K562 (cell line): ENCODE results near the gene CCDC17. TPM values are rescaled to one million over a fixed set of nuclear protein-coding genes. Genes with fewer than 3 reads are reported as not detected.

Source experiments
- ERF ChIP-seq: fragments of 450-650 bp; formaldehyde crosslinking; IDR thresholded peaks from 2 replicates; pipeline ENCODE4 v1.4.0; 2020; ENCODE audit warnings: mild to moderate bottlenecking, mixed read lengths
- ESRRB ChIP-seq: fragments of 250-450 bp; sonication (Bioruptor Pico); IDR thresholded peaks from 2 replicates; pipeline ENCODE4 v1.5.0; 2020; ENCODE audit warnings: mild to moderate bottlenecking, moderate library complexity, borderline replicate concordance
- GTF2A2 ChIP-seq: IDR thresholded peaks from 2 replicates; pipeline ENCODE4 v1.6.1; 2016; ENCODE audit warnings: mild to moderate bottlenecking, missing genetic modification characterization, missing compliant biosample characterization
- KAT8 ChIP-seq: fragments of 450-650 bp; IDR thresholded peaks from 2 replicates; pipeline ENCODE4 v1.6.1; 2016; ENCODE audit warnings: low read depth, mild to moderate bottlenecking
- MEIS2 ChIP-seq: fragments of 450-650 bp; IDR thresholded peaks from 2 replicates; pipeline ENCODE4 v1.6.1; 2014; ENCODE audit warnings: mild to moderate bottlenecking; ENCODE audit not compliant: partially characterized antibody
- PCBP2 ChIP-seq: fragments of 200-400 bp; formaldehyde crosslinking; IDR thresholded peaks from 2 replicates; pipeline ENCODE4 v1.6.1; 2018; ENCODE audit warnings: low read length, low read depth, mild to moderate bottlenecking, moderate library complexity; ENCODE audit not compliant: poor library complexity, severe bottlenecking
- PHF20 ChIP-seq: fragments of 450-650 bp; IDR thresholded peaks from 2 replicates; pipeline ENCODE4 v1.6.1; 2018; ENCODE audit not compliant: partially characterized antibody
- PRPF4 ChIP-seq: fragments of 200-400 bp; formaldehyde crosslinking; IDR thresholded peaks from one replicate; pipeline ENCODE4 v1.6.1; 2017; ENCODE audit warnings: low read length, low read depth, mild to moderate bottlenecking; ENCODE audit not compliant: insufficient read depth, poor library complexity, severe bottlenecking
- TCF3 ChIP-seq: sonication (generic); formaldehyde crosslinking; IDR thresholded peaks from 2 replicates; pipeline ENCODE4 v1.4.0; 2020; ENCODE audit warnings: mild to moderate bottlenecking, missing genetic modification reagents
- TEAD1 ChIP-seq, 2 experiments: fragments of 450-650 bp in 1 of 2; sonication (generic) in 1 of 2; formaldehyde crosslinking; IDR thresholded peaks; 2 replicates each; pipeline versions ENCODE4 v1.4.0 to v1.8.0; 2020 to 2022; ENCODE audit warnings: mild to moderate bottlenecking in 2 of 2, missing genetic modification reagents in 1 of 2
- ZNF197 ChIP-seq: fragments of 200-800 bp; sonication (Bioruptor generic); IDR thresholded peaks from 2 replicates; pipeline ENCODE4 v1.6.1; 2016; ENCODE audit warnings: low read depth, missing genetic modification characterization, missing compliant biosample characterization
- ZNF212 ChIP-seq: fragments of 450-650 bp; formaldehyde crosslinking; IDR thresholded peaks from 2 replicates; pipeline ENCODE4 v1.4.0; 2020; ENCODE audit warnings: mild to moderate bottlenecking
- ZNF436 ChIP-seq: fragments of 250-450, 450-650 bp; sonication (Bioruptor Pico); formaldehyde crosslinking; IDR thresholded peaks from 2 replicates; pipeline ENCODE4 v1.7.0; 2020; ENCODE audit warnings: mild to moderate bottlenecking
- ZNF830 ChIP-seq: fragments of 250-450 bp; sonication (Bioruptor Pico); IDR thresholded peaks from 2 replicates; pipeline ENCODE4 v1.5.0; 2021; ENCODE audit warnings: mild to moderate bottlenecking
- polyA plus RNA-seq, 8 experiments: library from polyadenylated mRNA; depleted of rRNA in 4 of 8; stranded (reverse) in 5 of 8; unstranded in 3 of 8; fragments of >200 nt; fragmentation: Nextera tagmentation in 2 of 8; fragmentation: Illumina TruSeq in 1 of 8; extraction: Ambion mirVana in 2 of 8; extraction: Trizol in 1 of 8; gene quantifications; 2 replicates each; pipeline versions ENCODE4 v1.2.1 to v1.2.3, GENCODE V29; 2011 to 2014; ENCODE audit warnings: inconsistent platforms in 1 of 8, missing spikeins in 1 of 8
- total RNA-seq, 7 experiments: library from RNA; depleted of rRNA in 6 of 7; stranded (reverse); fragments of >200 nt in 6 of 7; fragmentation: Illumina TruSeq in 2 of 7; extraction: Trizol in 2 of 7; gene quantifications; 2 replicates each; pipeline versions ENCODE4 v1.2.1 to v1.2.3, GENCODE V29; 2011 to 2021; ENCODE audit warnings: low replicate concordance in 1 of 7
- TF ChIP-seq, protein P1 (sequence below): fragments of 250-450 bp; sonication (Bioruptor Pico); IDR thresholded peaks from 2 replicates; pipeline ENCODE4 v1.5.0; 2021; ENCODE audit warnings: mild to moderate bottlenecking, moderate library complexity
- TF ChIP-seq, protein P2 (sequence below): sonication (generic); IDR thresholded peaks from 2 replicates; pipeline ENCODE4 v1.6.1; 2016
- TF ChIP-seq, protein P3 (sequence below): fragments of 450-650 bp; IDR thresholded peaks from 2 replicates; pipeline ENCODE4 v1.6.1; 2017; ENCODE audit warnings: antibody characterized with exemption, mild to moderate bottlenecking
- TF ChIP-seq, protein P4 (sequence below): fragments of 450-650 bp; IDR thresholded peaks from 2 replicates; pipeline ENCODE4 v1.6.1; 2016

CCDC17 gene
- total and polyA plus RNA-seq, 9 of the 15 experiments (the other 6 are each of a cell fraction or from before 2014, with no cell fraction given): 0.20 to 2.4 (median 0.85) TPM

DNA sequence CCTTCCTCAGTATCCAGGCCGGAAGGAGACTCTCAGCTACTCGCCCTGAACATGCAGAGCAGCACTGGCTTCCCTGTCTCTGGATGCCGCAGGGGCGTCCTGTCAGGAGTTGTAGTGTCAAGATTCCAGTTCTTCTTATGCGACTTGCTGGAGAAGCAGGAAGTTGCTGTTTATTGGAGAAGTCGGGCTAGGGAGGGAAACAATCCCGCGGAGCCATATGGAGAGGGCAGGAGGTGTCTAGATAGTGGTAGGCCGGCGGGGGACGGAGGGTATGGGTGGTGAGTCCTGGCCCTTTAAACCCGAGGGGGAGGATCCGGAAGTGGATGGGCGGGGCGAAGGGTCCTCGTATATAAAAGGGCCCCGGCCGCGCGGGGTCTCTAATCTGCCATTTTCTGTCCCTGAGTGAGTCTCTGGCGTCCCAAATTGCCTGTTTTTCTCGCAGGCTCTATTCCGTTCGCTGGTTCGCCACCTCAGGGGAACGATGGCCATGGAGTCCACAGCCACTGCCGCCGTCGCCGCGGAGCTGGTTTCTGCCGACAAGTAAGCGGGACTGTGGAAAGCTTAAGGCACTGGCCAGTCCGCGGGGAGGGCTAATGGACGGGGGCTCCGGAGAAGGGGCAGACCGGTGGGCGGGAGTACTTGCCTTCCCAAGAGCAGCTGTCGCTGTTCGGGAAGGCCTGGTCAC is 40.0 kb downstream of the CCDC17 start, which contains the start of gene NASP (continued):
- TF ChIP-seq, protein P1, sequence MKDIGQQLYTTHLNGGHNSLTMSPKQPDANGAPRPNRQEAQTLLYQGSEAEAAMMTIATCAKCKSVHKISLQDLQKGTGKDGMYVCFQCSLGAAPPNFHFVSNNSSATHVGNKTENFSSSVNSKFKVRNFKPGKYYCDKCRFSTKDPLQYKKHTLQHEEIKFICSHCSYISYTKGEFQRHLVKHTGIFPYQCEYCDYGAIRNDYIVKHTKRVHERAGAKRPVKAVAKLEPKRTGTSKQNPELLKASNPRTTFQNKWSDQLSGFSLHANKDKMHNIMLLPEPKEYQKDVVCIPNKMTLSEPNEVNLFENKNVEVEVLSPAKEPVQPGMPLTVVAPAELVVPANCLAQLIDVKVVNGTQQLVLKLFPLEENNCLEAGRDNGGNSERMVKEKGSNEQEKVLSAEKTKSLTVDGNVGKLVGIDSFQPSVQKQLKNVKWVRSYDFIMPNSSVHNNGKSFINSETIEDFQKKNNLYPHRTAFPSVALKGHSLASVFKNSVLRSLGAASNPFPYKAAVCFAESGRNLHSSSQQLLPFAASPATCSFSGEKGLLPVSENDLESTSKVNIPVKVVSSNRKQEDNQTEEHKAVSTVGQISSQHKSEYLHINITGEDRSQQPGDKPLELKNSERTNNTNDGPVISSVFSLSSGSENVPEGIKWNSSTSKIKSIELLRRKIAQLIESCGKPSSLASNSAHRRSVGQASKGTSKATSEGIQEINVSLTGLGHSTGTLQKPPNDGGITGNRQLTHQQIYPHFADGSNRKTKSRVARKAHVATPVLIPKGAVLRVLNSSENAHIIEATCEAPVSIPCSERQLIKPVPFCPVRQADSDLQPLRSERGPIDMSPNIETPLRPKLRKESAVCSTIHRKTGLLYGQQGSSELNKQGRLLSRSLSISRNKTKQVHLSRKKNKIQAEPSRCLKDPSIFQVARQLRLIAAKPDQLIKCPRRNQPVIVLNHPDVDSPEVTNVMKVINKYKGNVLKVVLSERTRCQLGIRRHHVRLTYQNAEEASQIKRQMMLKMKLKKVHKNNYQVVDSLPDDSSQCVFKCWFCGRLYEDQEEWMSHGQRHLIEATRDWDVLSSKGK (CRISPR knock-in tag): no peak
- TF ChIP-seq GTF2A2 (peak; percentile 99), ZNF212 (CRISPR knock-in tag) (no peak), MEIS2 (no peak), ESRRB (CRISPR knock-in tag) (no peak), ZNF436 (CRISPR knock-in tag) (no peak), KAT8 (no peak), PCBP2 (no peak), ZNF197 (CRISPR knock-in tag) (no peak), PRPF4 (peak; percentile 92), ZNF830 (CRISPR knock-in tag) (no peak; the same call in 1 of the 2 replicates), PHF20 (peak; percentile 72), TEAD1 (CRISPR knock-in tag; IDR thresholded peaks at IDR 0.05) (no peak; a peak in 1 of 4 replicates), TCF3 (CRISPR knock-in tag) (no peak), ERF (CRISPR knock-in tag) (no peak; the same call in 1 of the 2 replicates)
- TF ChIP-seq, protein P2, sequence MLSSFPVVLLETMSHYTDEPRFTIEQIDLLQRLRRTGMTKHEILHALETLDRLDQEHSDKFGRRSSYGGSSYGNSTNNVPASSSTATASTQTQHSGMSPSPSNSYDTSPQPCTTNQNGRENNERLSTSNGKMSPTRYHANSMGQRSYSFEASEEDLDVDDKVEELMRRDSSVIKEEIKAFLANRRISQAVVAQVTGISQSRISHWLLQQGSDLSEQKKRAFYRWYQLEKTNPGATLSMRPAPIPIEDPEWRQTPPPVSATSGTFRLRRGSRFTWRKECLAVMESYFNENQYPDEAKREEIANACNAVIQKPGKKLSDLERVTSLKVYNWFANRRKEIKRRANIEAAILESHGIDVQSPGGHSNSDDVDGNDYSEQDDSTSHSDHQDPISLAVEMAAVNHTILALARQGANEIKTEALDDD: peak; percentile 46; the same call in 1 of the 2 replicates
- TF ChIP-seq, protein P3, sequence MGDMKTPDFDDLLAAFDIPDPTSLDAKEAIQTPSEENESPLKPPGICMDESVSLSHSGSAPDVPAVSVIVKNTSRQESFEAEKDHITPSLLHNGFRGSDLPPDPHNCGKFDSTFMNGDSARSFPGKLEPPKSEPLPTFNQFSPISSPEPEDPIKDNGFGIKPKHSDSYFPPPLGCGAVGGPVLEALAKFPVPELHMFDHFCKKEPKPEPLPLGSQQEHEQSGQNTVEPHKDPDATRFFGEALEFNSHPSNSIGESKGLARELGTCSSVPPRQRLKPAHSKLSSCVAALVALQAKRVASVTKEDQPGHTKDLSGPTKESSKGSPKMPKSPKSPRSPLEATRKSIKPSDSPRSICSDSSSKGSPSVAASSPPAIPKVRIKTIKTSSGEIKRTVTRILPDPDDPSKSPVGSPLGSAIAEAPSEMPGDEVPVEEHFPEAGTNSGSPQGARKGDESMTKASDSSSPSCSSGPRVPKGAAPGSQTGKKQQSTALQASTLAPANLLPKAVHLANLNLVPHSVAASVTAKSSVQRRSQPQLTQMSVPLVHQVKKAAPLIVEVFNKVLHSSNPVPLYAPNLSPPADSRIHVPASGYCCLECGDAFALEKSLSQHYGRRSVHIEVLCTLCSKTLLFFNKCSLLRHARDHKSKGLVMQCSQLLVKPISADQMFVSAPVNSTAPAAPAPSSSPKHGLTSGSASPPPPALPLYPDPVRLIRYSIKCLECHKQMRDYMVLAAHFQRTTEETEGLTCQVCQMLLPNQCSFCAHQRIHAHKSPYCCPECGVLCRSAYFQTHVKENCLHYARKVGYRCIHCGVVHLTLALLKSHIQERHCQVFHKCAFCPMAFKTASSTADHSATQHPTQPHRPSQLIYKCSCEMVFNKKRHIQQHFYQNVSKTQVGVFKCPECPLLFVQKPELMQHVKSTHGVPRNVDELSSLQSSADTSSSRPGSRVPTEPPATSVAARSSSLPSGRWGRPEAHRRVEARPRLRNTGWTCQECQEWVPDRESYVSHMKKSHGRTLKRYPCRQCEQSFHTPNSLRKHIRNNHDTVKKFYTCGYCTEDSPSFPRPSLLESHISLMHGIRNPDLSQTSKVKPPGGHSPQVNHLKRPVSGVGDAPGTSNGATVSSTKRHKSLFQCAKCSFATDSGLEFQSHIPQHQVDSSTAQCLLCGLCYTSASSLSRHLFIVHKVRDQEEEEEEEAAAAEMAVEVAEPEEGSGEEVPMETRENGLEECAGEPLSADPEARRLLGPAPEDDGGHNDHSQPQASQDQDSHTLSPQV: no peak
- TF ChIP-seq, protein P4, sequence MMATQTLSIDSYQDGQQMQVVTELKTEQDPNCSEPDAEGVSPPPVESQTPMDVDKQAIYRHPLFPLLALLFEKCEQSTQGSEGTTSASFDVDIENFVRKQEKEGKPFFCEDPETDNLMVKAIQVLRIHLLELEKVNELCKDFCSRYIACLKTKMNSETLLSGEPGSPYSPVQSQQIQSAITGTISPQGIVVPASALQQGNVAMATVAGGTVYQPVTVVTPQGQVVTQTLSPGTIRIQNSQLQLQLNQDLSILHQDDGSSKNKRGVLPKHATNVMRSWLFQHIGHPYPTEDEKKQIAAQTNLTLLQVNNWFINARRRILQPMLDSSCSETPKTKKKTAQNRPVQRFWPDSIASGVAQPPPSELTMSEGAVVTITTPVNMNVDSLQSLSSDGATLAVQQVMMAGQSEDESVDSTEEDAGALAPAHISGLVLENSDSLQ: no peak; the same call in 1 of the 2 replicates
